HFFc6 (cell line): ENCODE measurements around the gene MYO9B. TPM values are rescaled to one million over a fixed set of nuclear protein-coding genes. Genes with fewer than 3 reads are reported as not detected.

Experiments used
- DNase-seq: peaks from one replicate; pipeline ENCODE4 v3.0.0-alpha.2; 2018
- H3K27ac Mint-ChIP-seq: 2 replicates; pipeline ENCODE4 v1.8.0; 2020; ENCODE audit warnings: mild to moderate bottlenecking, mixed read lengths
- H3K27me3 Mint-ChIP-seq: 2 replicates; pipeline ENCODE4 v1.8.0; 2021; ENCODE audit warnings: mild to moderate bottlenecking, moderate library complexity, mixed read lengths; ENCODE audit not compliant: insufficient read depth
- H3K36me3 Mint-ChIP-seq: 2 replicates; pipeline ENCODE4 v1.8.0; 2021; ENCODE audit warnings: low read depth, mixed read lengths
- H3K4me1 Mint-ChIP-seq: 2 replicates; pipeline ENCODE4 v1.8.0; 2020; ENCODE audit warnings: low read depth, mixed read lengths
- H3K4me3 Mint-ChIP-seq: 2 replicates; pipeline ENCODE4 v1.8.0; 2020; ENCODE audit warnings: mild to moderate bottlenecking, moderate library complexity, mixed read lengths
- H3K9me3 Mint-ChIP-seq: 2 replicates; pipeline ENCODE4 v1.8.0; 2020; ENCODE audit warnings: mild to moderate bottlenecking, mixed read lengths
- long read RNA-seq: library from polyadenylated mRNA; unstranded; transcript quantifications from one replicate; pipeline ENCODE4 v2.0.0, GENCODE V29; 2019
- total RNA-seq, 6 experiments: library from RNA; stranded (reverse); fragmentation: NEBNext Ultra II Directional; extraction: Animal tissue kit (Norgen Biotek cat#: 25700); gene quantifications; 2 replicates in 1 of 6; 3 replicates in 5 of 6; pipeline ENCODE4 v1.2.3, GENCODE V29; 2021
- TF ChIP-seq, protein P1 (sequence below): fragments of 200-600 bp; sonication (generic); IDR thresholded peaks from 2 replicates; pipeline ENCODE4 v1.5.0; 2021; ENCODE audit warnings: antibody characterized with exemption, mild to moderate bottlenecking

Gene MYO9B, protein sequence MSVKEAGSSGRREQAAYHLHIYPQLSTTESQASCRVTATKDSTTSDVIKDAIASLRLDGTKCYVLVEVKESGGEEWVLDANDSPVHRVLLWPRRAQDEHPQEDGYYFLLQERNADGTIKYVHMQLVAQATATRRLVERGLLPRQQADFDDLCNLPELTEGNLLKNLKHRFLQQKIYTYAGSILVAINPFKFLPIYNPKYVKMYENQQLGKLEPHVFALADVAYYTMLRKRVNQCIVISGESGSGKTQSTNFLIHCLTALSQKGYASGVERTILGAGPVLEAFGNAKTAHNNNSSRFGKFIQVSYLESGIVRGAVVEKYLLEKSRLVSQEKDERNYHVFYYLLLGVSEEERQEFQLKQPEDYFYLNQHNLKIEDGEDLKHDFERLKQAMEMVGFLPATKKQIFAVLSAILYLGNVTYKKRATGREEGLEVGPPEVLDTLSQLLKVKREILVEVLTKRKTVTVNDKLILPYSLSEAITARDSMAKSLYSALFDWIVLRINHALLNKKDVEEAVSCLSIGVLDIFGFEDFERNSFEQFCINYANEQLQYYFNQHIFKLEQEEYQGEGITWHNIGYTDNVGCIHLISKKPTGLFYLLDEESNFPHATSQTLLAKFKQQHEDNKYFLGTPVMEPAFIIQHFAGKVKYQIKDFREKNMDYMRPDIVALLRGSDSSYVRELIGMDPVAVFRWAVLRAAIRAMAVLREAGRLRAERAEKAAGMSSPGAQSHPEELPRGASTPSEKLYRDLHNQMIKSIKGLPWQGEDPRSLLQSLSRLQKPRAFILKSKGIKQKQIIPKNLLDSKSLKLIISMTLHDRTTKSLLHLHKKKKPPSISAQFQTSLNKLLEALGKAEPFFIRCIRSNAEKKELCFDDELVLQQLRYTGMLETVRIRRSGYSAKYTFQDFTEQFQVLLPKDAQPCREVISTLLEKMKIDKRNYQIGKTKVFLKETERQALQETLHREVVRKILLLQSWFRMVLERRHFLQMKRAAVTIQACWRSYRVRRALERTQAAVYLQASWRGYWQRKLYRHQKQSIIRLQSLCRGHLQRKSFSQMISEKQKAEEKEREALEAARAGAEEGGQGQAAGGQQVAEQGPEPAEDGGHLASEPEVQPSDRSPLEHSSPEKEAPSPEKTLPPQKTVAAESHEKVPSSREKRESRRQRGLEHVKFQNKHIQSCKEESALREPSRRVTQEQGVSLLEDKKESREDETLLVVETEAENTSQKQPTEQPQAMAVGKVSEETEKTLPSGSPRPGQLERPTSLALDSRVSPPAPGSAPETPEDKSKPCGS (N-terminal part only)
- 10 to 100 TPM; 81.2 to 89.0 (median 83.4) TPM for total RNA-seq
- long read RNA-seq, partial matches to known transcripts = 4 of 14 reads
- long read RNA-seq, other reads (novel, unspliced or antisense) = 10 of 14 reads

DNA sequence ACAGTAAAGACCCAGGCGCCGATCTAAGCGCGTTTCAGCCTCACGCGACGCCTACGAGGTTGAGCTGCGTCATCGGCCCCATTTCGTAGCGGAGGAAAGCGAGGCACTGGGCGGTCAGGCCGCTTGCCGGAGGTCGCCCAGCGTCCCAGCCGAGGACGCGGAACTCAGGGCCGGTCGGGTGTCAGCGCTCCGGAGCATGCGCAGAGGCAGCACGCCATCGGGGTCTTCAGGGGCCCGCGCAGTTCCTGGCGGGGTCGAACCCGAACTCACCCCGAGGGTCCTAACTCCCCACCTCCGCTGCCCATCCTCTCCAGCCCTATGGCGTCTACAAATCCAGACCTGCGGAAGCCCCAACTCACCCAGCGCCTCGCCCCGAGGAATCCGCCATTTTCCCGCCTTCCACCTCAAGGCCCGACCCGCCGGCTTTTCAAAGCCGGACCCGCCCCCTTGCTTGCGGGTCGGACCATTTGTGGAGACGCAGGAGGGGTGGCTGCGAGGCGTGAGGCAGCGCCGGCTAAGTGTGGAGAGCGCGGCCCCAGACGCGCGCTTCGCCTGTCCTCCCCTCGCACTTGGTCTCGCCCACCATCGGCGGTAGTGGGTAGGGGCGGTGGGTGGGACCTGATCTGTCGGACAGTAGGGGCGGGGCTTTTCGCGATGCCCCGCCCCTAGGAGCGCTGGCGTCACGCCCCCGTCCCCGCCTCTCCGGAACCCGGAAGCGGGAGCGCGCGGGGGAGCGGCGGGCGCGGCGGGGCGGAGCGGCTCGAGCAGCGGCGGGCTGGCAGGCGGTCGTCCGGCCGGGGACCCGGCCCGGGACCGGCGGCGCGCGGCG, at the start of gene MYO9B, which contains the start of gene HAUS8:
MYO9B (plus strand) TSS at position 743 of the 829 bp plus-strand sequence. CDS start 25,941 bp downstream, outside the sequence.
HAUS8 (minus strand) TSS at position 418 of the 829 bp plus-strand sequence; CDS start at position 388, 30 bp downstream.
- no peaks in the 10 kb centered on the region for H3K9me3 Mint-ChIP-seq
- TF ChIP-seq, protein P1, sequence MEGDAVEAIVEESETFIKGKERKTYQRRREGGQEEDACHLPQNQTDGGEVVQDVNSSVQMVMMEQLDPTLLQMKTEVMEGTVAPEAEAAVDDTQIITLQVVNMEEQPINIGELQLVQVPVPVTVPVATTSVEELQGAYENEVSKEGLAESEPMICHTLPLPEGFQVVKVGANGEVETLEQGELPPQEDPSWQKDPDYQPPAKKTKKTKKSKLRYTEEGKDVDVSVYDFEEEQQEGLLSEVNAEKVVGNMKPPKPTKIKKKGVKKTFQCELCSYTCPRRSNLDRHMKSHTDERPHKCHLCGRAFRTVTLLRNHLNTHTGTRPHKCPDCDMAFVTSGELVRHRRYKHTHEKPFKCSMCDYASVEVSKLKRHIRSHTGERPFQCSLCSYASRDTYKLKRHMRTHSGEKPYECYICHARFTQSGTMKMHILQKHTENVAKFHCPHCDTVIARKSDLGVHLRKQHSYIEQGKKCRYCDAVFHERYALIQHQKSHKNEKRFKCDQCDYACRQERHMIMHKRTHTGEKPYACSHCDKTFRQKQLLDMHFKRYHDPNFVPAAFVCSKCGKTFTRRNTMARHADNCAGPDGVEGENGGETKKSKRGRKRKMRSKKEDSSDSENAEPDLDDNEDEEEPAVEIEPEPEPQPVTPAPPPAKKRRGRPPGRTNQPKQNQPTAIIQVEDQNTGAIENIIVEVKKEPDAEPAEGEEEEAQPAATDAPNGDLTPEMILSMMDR = no peak
- H3K4me3 Mint-ChIP-seq = peak within 1 kb of the TSS; percentile 94
- DNase-seq = peak; percentile 100
- peaks cover 4% of the 10 kb centered on the region for H3K27me3 Mint-ChIP-seq
- peaks cover 53% of the 10 kb centered on the region for H3K4me1 Mint-ChIP-seq
- H3K27ac Mint-ChIP-seq = peak within 1 kb of the TSS; percentile 99
- peaks cover 9% of the 10 kb centered on the region for H3K36me3 Mint-ChIP-seq

DNA sequence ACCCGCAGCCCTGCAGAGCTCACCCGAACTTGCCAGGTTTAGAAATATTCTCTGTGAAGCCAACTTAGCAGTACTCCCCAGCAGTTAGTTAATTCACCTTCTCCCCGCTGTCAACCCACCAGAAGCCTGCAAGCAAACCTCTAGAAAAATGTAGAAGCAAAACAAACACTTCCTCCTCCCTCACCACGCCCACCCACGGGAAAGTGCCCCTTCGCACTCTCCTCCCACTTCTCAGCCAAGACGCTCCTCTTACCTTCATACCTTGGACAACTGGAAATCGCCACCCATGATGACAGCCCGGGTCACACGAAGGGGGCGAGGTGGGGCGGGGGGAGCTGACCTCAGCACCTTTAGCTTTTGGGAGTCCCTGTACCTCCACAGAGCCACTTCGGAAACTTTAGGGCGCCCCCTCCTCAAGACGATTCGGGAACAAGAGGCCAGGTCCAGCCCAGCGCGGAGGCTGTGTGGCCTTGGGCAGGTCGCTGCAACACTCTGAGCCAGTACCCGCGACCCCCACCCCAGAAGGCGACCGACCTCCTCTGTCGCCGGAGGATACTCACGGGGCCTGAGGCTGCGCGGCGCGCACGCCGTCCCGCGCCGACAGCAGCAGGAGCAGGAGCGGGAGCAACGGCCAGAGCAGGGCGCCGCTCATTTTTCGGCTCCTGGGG, 49.5 kb upstream of the MYO9B start:
- peaks cover 15% of the 10 kb centered on the region for H3K4me1 Mint-ChIP-seq
- H3K9me3 Mint-ChIP-seq = peaks cover 22% of the 10 kb centered on the region; the same call in 1 of the 2 replicates
- H3K27ac Mint-ChIP-seq = no peak overlapping the region
- no peak overlapping the region for H3K4me3 Mint-ChIP-seq
- H3K36me3 Mint-ChIP-seq = peaks cover 4% of the 10 kb centered on the region; the same call in 1 of the 2 replicates
- TF ChIP-seq, protein P1 = no peak
- DNase-seq = no peak
- peaks cover 52% of the 10 kb centered on the region for H3K27me3 Mint-ChIP-seq

DNA sequence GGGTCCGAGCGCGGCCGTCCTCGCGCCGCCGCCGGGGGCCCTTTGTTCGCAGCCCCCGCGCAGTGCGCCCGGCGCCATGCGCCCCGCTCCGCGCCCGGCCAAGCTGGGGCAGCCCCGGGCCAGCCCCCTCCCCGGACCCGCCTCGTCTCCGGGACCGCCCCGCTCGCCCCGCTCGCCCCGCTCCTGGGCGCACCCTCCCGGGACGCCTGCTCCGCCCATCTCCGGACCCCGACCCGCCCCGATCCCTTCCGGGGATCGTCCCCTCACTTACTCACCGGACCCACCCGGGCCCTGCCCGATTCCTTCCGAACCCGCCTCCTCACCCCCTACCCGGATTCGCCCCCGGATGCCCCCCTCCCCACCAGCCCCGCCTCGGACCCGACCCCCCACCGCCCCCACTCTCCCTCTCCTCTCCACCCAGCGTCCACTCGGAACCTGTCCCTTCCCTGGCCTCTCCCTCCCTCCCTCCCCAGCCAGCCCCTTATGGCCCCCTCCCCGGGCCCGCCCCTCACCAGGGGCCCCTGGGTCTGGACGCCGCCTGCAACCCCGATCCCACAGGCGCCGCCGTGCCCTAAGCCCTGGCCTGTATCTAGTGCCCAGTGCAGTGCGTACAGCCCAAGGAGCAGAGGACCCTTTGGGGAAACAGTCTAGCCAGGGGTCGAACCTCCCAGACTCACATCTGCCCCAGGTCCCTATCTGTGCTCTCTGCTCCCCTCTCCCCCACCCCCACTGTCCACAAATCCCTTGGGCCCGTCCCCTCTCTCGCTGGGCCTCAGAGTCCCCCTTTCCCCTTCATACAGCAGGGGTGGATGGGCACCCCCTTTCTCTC, 48.7 kb upstream of the MYO9B start, which contains the start of gene CPAMD8:
CPAMD8 (minus strand) TSS at position 105 of the 829 bp plus-strand sequence. CDS start 168 bp downstream, outside the sequence.
- peaks cover 4% of the 10 kb centered on the region; the same call in 1 of the 2 replicates for H3K36me3 Mint-ChIP-seq
- DNase-seq = no peak
- no peak within 1 kb of the TSS for H3K27ac Mint-ChIP-seq
- H3K27me3 Mint-ChIP-seq = peaks cover 52% of the 10 kb centered on the region
- no peak within 1 kb of the TSS for H3K4me3 Mint-ChIP-seq
- TF ChIP-seq, protein P1 = no peak
- H3K4me1 Mint-ChIP-seq = peaks cover 15% of the 10 kb centered on the region
- H3K9me3 Mint-ChIP-seq = peaks cover 22% of the 10 kb centered on the region; the same call in 1 of the 2 replicates

DNA sequence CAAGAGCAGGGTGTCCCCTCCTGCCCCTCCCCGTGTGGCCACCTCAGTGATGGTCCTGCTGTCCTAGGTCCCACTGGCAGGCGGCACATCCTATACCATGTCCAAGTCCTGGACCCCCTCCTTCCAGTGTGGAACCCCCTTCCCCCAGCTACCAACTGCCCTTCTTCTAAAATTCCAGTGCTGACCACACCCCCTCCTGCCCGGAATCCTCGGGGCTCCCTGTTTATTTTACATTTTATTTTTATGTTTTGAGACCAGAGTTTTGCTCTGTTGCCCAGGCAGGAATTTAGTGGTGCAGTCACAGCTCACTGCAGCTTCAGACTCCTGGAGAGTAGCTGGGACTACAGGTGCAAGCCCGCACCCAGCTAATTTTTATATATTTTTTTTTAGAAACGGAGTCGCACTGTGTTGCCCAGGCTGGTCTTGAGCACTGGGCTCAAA, 48.0 kb upstream of the MYO9B start:
- no peak for DNase-seq
- TF ChIP-seq, protein P1 = no peak
- Mint-ChIP-seq H3K4me3 (no peak overlapping the region), H3K36me3 (peaks cover 3% of the 10 kb centered on the region; the same call in 1 of the 2 replicates), H3K9me3 (peaks cover 21% of the 10 kb centered on the region; the same call in 1 of the 2 replicates), H3K4me1 (peaks cover 8% of the 10 kb centered on the region), H3K27ac (no peak overlapping the region), H3K27me3 (peaks cover 52% of the 10 kb centered on the region)
